ENCODE results near the gene SUSD2.

DNA sequence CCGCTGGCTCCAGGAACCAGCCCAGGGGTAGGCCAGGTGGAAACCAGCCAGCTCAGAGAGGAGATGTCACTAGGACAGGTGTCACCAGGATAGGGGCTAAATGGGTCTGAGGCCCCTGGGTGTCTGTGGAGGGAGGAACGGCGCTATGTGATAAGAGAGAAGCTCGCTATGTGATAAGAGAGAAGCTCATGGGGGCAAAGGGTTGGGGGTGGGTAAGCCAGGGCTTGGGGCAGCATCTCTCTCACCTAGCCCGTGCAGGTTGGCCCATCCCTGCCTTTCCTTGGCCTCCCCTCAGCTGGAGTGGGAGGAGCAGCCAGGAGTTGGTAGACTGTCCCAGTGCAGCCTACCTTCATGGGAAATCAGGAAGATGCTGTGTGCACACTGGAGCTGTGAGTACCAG, 26.5 kb upstream of the SUSD2 start:
- no peak for TF ChIP-seq POLR2A (IDR thresholded peaks at IDR 0.05)
- TF ChIP-seq, protein P1, sequence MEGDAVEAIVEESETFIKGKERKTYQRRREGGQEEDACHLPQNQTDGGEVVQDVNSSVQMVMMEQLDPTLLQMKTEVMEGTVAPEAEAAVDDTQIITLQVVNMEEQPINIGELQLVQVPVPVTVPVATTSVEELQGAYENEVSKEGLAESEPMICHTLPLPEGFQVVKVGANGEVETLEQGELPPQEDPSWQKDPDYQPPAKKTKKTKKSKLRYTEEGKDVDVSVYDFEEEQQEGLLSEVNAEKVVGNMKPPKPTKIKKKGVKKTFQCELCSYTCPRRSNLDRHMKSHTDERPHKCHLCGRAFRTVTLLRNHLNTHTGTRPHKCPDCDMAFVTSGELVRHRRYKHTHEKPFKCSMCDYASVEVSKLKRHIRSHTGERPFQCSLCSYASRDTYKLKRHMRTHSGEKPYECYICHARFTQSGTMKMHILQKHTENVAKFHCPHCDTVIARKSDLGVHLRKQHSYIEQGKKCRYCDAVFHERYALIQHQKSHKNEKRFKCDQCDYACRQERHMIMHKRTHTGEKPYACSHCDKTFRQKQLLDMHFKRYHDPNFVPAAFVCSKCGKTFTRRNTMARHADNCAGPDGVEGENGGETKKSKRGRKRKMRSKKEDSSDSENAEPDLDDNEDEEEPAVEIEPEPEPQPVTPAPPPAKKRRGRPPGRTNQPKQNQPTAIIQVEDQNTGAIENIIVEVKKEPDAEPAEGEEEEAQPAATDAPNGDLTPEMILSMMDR (IDR thresholded peaks at IDR 0.05), result no peak
